ENCODE measurements around the gene NUDT14.

Gene NUDT14

GRCh38 chr14:105199093-105199492 lies 18.0 kb upstream of the NUDT14 start:
- DNase-seq (ENCODE audit: low read depth in 3 of 3): no peak

GRCh38 chr14:105198588-105198987 lies 17.5 kb upstream of the NUDT14 start:
- no peak for DNase-seq (ENCODE audit: low read depth in 3 of 3)

- no peak for DNase-seq (ENCODE audit: low read depth in 3 of 3)
These were observed 16.1 kb upstream of the NUDT14 start for GRCh38 chr14:105197211-105197641.

GRCh38 chr14:105196265-105196960 lies 15.3 kb upstream of the NUDT14 start:
- no peak for DNase-seq (ENCODE audit: low read depth in 3 of 3)

- no peak for DNase-seq (ENCODE audit: low read depth in 3 of 3)
These were observed 14.6 kb upstream of the NUDT14 start for GRCh38 chr14:105195522-105196264.

GRCh38 chr14:105195051-105195450 lies 13.9 kb upstream of the NUDT14 start:
- DNase-seq (ENCODE audit: low read depth in 3 of 3): no peak

- no peak for DNase-seq (ENCODE audit: low read depth in 3 of 3)
These were observed 13.0 kb upstream of the NUDT14 start for GRCh38 chr14:105193916-105194782.

- DNase-seq (ENCODE audit: low read depth in 3 of 3): no peak
These were observed 12.0 kb upstream of the NUDT14 start for GRCh38 chr14:105192866-105193731.

GRCh38 chr14:105187935-105188524 lies 6.9 kb upstream of the NUDT14 start:
- no peak for DNase-seq (ENCODE audit: low read depth in 3 of 3)

- DNase-seq (ENCODE audit: low read depth in 3 of 3): no peak
These were observed 6.0 kb upstream of the NUDT14 start for GRCh38 chr14:105187116-105187515.

- DNase-seq (ENCODE audit: low read depth in 3 of 3): no peak
These were observed 4.9 kb upstream of the NUDT14 start for GRCh38 chr14:105185973-105186372.

GRCh38 chr14:105185001-105185400 lies 3.9 kb upstream of the NUDT14 start:
- DNase-seq (ENCODE audit: low read depth in 3 of 3): no peak

- no peak for DNase-seq (ENCODE audit: low read depth in 3 of 3)
These were observed 3.3 kb upstream of the NUDT14 start for GRCh38 chr14:105184461-105184860.

GRCh38 chr14:105182296-105183020 lies 1.3 kb upstream of the NUDT14 start:
- no peak for DNase-seq (ENCODE audit: low read depth in 3 of 3)

- DNase-seq (ENCODE audit: low read depth in 3 of 3): no peak
These were observed 610 bp upstream of the NUDT14 start for GRCh38 chr14:105181549-105182295.

- DNase-seq (ENCODE audit: low read depth in 3 of 3): no peak
These were observed 1.9 kb downstream of the NUDT14 start for GRCh38 chr14:105179191-105179590.

- no peak for DNase-seq (ENCODE audit: low read depth in 3 of 3)
These were observed 2.3 kb downstream of the NUDT14 start for GRCh38 chr14:105178868-105179140.

GRCh38 chr14:105178069-105178867 lies 2.8 kb downstream of the NUDT14 start:
- DNase-seq (ENCODE audit: low read depth in 3 of 3): no peak

- DNase-seq (ENCODE audit: low read depth in 3 of 3): no peak
These were observed 4.0 kb downstream of the NUDT14 start for GRCh38 chr14:105177082-105177481.

Data from stimulated activated CD4-positive, alpha-beta T cell treated with anti-CD3 and anti-CD28 coated beads, TNF-alpha, amount 100 ng/mL, for 4 hours (primary cell).